NCI-H2227 (cell line): ENCODE data around the gene PRRC1.

Experiments used
- DNase-seq: peaks from one replicate; lab custom pipeline; 2025; ENCODE audit not compliant: unreplicated experiment; lab: John Stamatoyannopoulos, UW

Gene PRRC1

DNA sequence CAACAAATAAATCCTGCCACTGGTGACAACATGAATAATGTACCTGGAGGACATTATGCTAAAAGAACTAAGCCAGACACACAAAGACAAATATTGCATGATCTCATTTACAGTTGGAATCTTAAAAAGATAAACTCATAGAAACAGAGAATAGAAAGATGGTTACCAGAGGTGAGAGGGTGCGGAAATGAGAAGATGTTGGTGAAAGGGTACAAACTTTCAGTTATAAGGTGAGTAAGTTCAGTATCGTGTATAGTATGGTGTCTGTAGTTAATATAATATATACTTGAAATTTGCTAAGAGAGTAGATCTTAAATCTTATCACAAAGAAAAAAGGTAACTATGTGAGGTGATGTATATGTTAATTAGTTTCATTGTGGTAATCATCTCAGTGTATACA lies 63.3 kb downstream of the PRRC1 start:
- DNase-seq, result no peak

DNA sequence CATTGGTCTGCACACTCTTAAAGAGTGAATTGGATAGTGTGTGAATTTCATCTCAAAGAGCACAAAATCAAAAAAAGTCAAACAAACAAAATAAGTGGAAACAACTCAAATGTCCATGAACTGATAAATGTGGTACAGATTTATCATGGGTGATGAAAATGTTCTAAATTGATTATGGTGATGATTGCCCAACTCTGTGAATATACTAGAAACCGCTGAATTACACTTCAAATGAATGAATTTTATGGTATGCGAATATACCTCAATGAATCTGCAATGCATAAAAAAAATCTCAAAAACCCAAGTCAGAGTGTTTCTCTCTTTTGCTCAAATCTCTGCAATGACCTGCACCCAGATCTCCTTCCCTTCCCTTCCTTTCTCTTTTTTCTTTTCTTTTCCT lies 64.0 kb downstream of the PRRC1 start:
- DNase-seq, result no peak

DNA sequence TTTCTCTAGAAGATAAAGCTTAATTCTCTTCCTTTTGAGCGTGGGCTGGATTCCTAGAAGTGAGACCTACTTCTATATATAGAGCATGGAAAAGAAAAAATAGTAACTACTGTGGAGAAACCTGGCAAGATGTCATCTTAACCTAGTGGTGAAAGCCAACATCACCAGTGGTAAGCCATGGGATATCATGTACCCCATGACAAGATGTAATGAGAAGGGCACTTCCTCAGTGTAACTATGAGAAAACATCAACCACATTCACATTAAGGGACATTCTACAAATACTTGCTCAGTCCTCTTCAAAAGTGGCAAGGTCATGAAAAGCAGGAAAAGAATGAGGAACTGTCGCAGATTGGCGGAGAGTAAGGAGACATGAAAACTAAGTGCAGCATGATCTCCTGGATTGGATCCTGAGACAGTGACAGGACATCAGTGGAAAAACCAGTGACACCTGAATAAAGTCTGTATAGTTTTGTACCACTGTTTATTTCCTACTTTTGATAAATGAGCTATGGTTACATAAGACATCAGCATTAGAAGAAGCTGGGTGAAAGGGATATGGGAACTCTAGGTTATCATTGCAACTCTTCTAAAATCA lies 65.4 kb downstream of the PRRC1 start:
- no peak for DNase-seq

DNA sequence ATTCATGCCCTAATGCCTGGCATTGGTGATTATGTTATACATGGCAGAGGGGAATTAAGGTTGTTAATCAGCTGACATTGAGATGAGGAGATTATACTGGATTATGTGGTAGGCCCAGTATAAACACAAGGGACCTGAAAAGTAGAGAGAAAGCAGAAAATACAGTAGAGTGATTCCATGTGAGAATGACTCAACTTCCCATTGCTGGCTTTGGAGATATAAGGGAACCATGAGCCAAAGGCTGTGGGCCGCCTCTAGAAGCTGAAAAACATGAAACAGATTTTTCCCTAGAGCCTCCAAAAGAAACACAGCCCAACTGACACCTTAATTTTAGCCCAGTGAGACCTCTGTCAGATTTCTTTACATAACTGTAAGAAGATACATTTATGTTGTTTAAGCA lies 66.4 kb downstream of the PRRC1 start:
- no peak for DNase-seq

DNA sequence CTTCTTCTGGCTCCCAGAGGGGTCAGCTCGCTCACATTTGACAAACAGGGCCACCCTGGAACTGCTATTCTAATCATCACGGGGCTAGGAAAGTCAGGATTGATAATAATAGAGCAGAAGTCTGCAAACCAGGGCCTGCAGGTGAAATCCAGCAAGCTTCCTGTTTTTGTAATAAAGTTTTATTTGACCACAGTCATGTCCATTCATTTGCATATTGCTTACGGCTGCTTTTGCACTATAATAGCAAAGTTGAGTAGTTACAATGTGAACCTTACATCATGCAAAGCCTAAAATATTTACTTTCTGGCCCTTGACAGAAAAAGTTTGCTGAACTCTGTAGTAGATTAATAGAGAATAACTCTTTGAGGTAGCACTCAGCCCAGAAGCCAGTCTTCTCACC lies 68.2 kb downstream of the PRRC1 start:
- DNase-seq, result no peak

DNA sequence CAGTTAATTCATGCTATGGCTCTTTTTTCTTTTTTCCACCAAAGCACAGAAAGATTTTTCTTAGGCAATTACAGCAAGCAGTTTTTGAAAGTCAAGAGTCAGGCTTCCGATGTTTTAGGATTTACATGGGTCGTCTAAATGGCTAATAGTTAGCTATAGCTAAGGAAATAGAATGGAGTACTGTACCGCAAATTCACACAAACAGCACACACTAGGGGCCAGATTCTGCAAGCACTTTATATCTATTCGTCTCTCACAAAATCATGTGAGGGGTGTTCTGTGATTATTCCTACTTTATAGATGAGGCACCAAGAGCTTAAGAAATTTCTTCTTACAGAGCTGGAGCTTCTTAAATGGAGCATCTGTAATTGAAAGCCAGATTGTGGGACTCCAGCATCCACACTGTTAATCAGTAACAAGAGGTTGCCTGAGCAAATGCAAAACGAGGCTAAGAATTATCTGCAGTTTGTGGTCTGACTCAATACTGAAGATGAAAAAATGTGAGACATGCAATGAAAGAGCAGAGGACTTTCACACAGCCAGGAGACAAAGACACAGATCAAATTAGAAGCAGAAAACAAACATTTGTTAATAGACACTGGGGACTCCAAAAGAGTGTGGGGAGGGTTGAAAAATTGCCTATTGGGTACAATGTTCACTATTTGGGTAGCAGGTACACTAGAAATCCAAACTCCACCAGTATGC lies 68.8 kb downstream of the PRRC1 start:
- DNase-seq, result no peak

DNA sequence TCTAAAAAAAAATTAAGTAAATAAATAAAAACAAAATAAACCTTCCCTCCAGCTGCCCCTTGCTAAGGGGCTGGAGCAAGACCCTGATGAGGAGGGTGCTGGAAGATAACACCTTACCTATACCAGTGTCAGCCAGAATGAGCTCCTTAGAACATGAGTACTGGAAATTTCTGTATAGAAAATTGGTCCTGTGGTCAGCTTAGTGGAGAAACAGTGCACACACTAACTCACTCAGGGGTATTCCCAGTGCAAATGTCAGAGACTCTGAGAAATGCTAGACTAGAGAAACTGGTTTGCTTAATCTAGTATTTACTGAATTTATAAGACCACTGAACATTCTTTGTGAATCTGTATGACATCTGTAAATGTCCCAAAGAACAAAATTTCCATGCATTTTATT lies 69.4 kb downstream of the PRRC1 start:
- DNase-seq, result no peak

DNA sequence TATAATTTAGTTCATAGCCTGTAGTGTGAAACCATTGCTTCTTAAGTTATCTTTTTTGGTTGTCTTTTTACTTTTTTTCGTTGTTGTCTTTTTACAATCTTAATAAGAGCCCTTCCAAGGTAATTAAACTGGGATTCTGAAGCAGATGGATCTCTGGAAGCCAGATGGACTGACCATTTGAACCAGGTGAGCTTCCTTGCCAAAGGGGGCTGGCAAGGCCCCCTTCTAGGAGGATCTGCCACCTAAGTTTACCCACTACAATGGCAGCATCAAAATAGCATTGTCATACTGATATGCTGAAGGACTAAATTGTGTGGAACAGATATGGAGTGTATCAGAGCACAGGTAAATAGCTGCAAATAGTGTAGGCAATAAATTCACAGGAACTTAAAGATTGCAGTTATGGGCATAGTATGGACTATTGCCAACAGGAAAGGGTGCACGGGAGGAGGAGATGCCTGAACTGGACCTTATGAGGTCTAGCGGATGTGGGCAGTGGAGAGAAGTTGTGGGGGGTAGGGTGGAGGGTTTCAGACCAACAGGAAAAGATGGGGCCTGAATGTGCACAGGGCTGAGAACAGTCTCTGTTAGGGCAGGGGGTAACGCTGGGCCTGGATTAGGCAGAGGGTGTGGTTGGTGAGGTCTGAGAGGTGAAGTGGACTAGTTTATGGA lies 69.9 kb downstream of the PRRC1 start:
- no peak for DNase-seq

DNA sequence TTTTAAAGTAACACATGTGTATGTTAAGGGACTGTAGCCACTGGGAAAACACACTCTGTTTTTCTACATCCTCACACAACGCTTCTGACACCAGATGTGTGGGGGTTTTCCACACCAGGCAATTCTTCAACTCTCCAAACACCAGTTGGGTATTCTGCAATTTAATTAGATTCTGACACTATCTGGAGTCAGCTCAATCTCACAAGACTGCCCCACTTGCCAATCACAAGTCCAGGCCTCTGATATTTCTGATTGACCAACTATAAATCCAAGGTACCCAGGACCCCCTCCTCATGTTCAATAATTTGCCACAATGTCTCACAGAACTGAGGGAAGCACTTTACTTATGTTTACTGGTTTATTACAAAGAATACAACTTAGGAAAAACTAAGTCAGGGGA lies 70.9 kb downstream of the PRRC1 start:
- no peak for DNase-seq

DNA sequence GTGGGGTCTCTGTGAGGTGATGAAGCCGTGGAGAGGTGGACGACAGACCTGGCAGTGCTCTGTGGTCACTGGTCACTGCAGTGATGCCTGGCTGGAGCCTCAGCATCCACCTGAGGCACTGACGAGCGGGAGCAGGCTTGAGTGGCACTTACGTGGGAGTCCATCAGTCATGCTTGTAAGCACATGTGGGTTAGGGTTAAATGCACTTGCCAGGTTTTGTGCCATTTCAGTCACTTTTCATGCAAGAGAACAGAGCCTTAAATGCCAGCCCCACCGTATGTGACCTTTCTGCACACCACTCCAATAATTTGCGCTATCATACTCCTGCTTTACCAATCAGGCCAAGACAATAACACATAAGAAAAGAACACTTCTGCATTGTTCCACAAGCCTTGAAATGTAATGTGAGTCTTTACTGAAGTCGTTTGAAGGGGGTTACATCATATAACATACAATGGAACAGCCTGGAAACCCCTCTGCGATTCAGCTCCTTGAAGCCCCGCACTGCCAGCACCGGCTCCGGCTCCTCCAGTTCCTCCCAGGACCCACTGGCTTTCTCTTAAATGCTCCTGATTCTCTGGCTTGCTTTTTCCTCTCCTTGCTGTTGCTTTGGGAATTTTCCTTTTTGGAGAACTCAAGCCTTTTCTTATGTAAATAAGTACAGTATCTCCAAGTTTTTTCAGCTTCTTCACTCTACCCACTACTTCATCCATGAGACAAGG lies 72.0 kb downstream of the PRRC1 start:
- no peak for DNase-seq

DNA sequence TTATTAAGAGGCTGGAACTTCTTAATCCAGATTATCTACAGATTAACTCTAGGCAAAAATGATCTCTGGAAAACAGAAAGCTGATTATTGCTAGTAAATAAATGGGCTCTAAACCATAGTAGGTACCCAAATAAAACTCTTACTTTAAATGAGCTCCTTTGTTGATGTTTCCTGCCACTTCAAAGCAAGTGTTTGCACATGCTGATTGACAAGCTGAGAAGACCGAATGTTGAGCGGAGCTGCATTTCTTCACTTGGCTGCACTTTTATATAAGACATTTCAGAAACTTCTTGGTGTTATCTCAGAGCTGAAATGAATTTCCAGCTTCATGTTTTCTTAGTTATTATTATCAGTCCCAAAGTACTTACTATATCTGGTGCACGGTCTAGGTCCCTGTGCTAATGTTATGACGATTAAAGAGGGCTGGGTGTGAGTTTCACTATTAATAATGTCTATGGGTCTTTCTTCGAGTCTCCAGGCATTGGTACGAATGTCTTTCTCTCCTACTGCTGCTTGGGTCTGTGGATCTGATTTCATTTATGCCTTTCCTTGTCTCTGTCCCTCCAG lies 72.8 kb downstream of the PRRC1 start:
- DNase-seq, result no peak

DNA sequence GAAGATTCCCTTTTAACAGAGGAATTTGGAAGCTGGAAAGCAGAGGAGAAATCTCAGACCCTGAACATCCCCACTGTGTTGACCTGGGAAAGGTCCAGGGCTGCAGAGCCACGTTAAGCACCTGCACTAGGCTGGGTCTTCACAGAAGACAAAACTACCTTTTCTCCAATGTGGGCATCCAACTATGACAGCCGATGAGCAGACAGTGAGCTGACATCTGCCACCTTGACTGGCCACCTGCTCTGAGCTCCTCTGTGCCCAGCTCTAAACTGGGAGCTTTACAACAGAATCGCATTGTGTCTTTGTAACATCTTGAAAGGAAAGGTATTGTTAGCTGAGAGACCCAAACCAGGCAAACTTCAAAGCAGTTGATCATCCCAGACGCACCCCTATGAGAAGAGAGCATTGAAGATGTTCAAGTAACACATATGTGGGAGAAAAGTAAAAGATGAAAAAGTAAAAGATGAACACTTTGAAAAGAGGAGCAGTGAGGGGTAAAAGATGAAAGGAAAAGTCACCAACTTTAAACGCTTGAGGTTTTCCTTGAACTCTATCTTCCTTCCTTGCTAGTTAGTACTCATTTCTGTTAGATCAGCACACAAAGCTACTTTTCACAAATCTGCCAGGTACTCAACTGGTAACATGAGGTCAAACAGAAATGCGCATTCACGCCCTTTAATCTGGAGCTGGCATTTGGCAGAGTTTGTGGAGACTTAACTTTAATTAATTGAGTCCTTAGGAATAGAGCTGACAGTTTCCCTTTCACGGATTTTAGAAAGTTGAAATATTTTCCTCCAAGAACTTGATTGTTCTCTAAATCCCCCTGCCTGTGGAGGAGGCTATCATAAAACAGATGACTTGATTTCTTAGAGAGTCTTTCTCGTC lies 78.3 kb downstream of the PRRC1 start:
- no peak for DNase-seq

DNA sequence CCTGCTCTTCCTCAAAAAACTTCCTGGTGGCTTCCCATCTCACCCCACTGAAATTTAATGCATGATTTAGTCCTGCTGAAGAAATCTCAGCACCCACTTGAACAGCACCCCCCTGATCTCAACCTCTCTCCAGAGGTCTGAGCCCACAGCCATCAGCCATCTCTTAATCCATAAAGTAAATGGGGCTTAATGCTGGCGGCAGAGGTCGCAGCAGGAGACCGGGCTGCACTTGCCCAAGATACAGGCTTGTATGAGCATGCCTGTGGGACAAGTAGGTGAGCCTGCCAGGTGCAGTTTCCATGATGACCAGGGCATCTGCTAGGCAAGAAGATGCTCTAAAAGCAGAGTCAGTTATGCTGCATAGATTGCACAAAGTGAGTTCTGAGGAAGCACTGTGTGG lies 79.1 kb downstream of the PRRC1 start:
- DNase-seq, result no peak

DNA sequence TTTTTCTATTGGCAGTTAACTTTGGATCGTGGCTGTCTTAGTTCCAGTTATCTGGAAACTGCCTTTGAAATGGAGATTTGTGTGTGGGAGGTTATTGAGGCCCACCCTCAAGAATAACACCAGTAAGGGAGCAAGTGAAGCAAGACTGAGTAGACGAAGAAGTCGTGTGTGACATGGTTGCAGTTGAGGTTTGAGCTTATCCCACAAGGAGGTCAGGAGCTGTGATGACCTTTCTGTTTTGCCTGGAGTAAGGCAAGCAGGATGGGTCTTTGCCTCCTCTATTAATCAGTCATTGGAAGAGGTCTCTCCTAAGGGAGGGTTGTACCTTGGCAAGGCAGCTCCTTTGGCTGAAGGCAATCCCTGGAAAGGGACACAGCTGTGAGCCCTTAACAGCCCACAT lies 81.9 kb downstream of the PRRC1 start:
- DNase-seq, result no peak

DNA sequence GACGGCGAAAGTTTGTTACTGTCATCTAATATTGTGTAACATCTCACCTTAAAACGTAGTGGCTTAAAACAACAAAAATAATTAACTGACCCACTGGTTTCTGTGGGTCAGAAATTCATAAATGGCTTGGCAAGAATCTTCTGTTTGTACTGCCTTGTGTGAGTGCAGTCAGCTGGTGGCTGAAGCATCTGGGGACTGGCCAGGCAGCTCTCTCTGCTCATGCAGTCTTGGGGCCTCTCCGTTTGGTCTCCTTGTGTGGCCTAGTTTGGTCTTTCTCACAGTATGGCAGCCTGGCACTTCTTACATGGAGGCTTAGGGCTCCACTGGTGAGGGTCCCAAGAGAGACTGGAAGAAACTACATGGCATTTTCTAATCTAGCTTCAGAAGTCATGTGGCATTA lies 82.4 kb downstream of the PRRC1 start:
- DNase-seq, result no peak

DNA sequence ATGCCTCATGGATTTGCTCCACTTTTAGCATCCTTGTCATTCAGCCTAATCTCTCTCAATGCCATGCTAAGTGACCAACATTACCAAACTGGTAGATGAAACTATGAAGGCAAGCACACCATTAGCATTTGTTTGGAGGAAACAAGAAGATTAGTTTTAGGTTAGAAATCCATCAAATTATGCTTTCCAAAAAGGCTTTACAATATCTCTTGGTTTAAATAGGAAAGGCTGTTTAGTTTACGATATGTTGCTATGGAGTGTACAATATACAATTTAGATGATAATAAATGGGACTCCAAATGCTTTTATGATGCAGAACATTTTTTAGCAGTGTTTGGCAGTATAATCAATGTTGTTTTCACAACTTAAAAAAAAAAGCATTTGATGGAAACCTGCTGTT lies 83.7 kb downstream of the PRRC1 start:
- DNase-seq, result no peak

DNA sequence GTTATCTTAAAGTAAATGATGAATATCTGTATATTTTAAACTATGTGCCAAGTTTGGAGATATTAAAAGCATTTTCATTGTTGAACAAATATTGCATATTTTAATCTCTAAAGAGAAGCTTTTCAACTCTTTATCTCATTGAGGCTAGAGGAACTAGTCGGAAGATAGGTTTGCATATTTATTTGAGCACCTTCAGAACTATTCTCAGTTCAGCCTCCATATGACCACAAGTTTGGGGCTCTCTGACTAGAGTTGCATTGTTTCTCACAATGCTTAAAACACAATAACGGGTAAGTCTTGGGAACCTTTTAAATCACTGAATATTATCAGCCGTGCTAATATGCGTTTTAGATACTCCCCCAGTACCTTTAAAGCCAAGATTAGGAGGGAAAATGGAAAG lies 84.2 kb downstream of the PRRC1 start:
- DNase-seq, result no peak

DNA sequence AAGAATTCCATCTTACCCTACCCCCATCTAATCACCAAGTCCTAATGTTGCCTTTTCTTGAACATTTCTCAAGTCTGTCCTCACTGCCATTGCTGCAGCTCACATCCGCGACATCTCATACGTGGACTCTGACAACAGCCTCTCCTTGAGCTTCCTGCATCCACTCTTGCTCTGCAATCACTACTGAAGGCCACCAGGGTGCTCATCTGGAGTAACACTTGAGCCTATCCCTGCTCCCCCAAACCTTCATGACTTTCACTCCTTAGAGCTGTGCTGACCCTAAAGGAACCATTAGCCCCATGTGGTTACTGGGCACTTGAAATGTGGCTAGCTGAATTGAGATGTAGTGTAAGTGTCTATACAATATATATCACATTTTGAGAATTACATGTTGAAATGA lies 85.0 kb downstream of the PRRC1 start:
- DNase-seq, result no peak

DNA sequence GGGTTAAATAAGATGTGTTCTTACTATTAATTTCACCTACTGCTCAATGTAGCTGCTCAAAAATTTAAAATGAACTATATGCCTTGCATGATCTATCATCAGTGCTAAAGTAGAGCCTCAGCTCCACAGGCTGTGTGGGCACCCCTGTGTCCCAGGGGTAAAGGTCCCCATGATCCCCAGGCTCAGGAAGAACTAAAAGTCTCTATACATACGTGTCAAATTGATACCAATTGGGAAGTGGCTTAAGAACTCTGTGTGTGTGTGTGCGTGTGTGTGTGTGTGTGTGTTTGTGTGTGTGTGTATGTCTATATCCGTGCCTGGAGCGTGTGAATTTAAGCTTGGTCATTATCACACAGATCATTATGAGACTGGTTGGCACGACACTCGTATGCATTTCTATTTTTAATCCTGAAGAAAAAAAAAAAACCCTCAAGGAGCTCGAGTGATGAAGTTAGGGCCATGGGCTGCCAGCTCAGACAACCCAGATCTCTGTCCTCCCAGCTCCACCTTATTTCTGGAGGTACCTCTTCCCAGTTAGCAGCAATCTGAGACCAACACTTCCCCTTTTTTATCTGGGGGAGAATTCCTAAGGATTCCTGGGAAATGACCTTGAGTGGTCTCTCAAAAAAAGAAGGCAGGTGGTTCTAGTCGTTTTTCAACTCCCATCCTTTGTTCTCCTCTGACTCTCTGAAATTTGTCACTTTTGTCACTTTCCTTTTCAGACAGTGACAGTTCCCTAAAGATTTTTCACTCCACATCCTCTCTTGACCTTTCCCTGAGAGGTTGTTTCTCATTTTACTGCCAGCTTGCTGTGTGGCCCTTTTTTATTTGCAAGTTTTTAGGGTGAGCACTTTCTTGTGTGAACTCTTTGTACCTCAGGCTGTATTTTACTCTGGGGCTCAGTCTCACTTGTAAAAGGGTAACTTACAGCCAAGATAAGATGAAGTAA lies 85.7 kb downstream of the PRRC1 start:
- no peak for DNase-seq
